Measurements from ENCODE around the gene TRIM62. TPM values are rescaled to one million over a fixed set of nuclear protein-coding genes. Genes with fewer than 3 reads are reported as not detected.

The TRIM62 gene
- total RNA-seq, 1 experiment from 2014 or later = 6.9 TPM

DNA sequence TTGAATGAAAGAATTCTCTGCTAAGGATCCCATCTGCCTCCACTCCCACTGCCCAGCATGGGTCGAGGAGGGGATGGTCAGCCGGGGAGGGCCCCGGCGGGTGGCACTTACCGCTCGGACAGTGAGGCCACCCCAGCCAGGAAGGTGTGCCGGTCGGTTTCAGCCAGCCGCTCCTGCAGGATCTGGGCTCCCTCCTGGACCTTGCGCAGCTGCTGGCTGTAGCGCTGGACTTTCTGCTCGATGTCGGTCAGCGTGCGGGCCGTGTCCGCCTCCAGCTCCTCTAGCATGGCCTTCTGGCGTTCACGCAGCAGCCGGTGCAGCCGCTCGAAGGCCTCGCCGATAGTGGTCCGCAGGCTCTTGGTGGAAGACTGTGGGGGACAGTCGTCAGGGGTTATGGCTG, 22.3 kb downstream of the TRIM62 start:
- WGBS (ENCODE audit: extremely low coverage, insufficient read length, low lambda C conversion rate) = no CpG with 5 or more reads among the region's 26 CpGs

More for the DNA sequence above, 22.3 kb downstream of the TRIM62 start:
- H3K27ac ChIP-seq (ENCODE audit: insufficient read length, low read depth, low read length) = no peak overlapping the region
- H3T11ph ChIP-seq (ENCODE audit: low read length) = no peak overlapping the region
- H2BK5ac ChIP-seq (ENCODE audit: insufficient read length, low read length) = no peak overlapping the region
- no peak for TF ChIP-seq CTCF (conservative IDR thresholded peaks at IDR 0.05)
- no peak overlapping the region for H4K91ac ChIP-seq (ENCODE audit: insufficient read length, low read depth, low read length)
- no peak overlapping the region; a peak in 1 of 7 replicates for H3K27ac Mint-ChIP-seq
- no peak overlapping the region for H3K14ac ChIP-seq (ENCODE audit: insufficient read depth, low read length)
- H4K20me1 ChIP-seq (ENCODE audit: control insufficient read depth, insufficient read depth, insufficient read length) = no peaks in the 10 kb centered on the region
- H3K27me3 Mint-ChIP-seq (ENCODE audit: low read depth) = no peaks in the 10 kb centered on the region; the same call in 1 of the 2 replicates
- H3K36me3 Mint-ChIP-seq (ENCODE audit: insufficient read depth in 1 of 3, low read depth in 3 of 3) = peaks cover 3 to 16% (median 6%) of the 10 kb centered on the region in 3 experiments; a peak in 6 of 7 replicates
- no peaks in the 10 kb centered on the region for H3K9me3 ChIP-seq (ENCODE audit: control insufficient read depth, low read depth, low read length)
- no peaks in the 10 kb centered on the region for H3K27me3 ChIP-seq (ENCODE audit: insufficient read depth, low read length)
- H3K4me3 Mint-ChIP-seq = no peak overlapping the region
- no peak overlapping the region for H3K4ac ChIP-seq (ENCODE audit: low read depth, low read length)
- no peaks in the 10 kb centered on the region for H3K79me1 ChIP-seq (ENCODE audit: insufficient read depth, low read depth, low read length, poor library complexity, severe bottlenecking)
- no peak overlapping the region for H3K4me2 ChIP-seq (ENCODE audit: insufficient read depth, insufficient read length, low read length)
- H2AFZ ChIP-seq (ENCODE audit: low read length) = no peak overlapping the region
- no peak overlapping the region for H3K18ac ChIP-seq (ENCODE audit: insufficient read length, low read depth, low read length)
- no peak overlapping the region for H4K5ac ChIP-seq (ENCODE audit: insufficient read length, low read depth, low read length)
- H2BK12ac ChIP-seq (ENCODE audit: insufficient read length, low read depth, low read length) = no peak overlapping the region
- no peaks in the 10 kb centered on the region for H3K23me2 ChIP-seq (ENCODE audit: insufficient read length, low read depth, low read length, poor library complexity, severe bottlenecking)
- no peak overlapping the region for H4K8ac ChIP-seq (replicated peaks; ENCODE audit: insufficient read length, low read depth, low read length)
- H2BK20ac ChIP-seq (ENCODE audit: low read depth, low read length, poor library complexity, severe bottlenecking) = no peak overlapping the region
- no peaks in the 10 kb centered on the region for H3K79me2 ChIP-seq (ENCODE audit: insufficient read depth, low read length)
- no peak for DNase-seq
- no peak overlapping the region for H2BK15ac ChIP-seq (ENCODE audit: low read depth, low read length)
- no peaks in the 10 kb centered on the region for H3K9me3 Mint-ChIP-seq
- no peak overlapping the region for H2AK5ac ChIP-seq (ENCODE audit: insufficient read length, low read length)
- no peak overlapping the region for H3K56ac ChIP-seq (ENCODE audit: insufficient read length, low read depth, low read length)
- H3K4me1 ChIP-seq (ENCODE audit: insufficient read depth, low read length) = peaks cover 2% of the 10 kb centered on the region; the same call in 1 of the 2 replicates
- H3K9ac ChIP-seq (ENCODE audit: extremely low read depth, insufficient read length, low read length) = no peak overlapping the region
- peaks cover 46 to 53% of the 10 kb centered on the region in 2 experiments for H3K4me1 Mint-ChIP-seq
- no peak overlapping the region for H2BK120ac ChIP-seq (ENCODE audit: low read depth, low read length, poor library complexity, severe bottlenecking)
- H3K23ac ChIP-seq (ENCODE audit: insufficient read length, low read depth, low read length) = no peak overlapping the region

Measured in H9 (cell line).